H1 (cell line): ENCODE results near the gene H1-8. TPM values are rescaled to one million over a fixed set of nuclear protein-coding genes. Genes with fewer than 3 reads are reported as not detected.

Source experiments
- CTCF ChIA-PET: fragments of 300-600 bp; sonication (Branson Sonifier 250); formaldehyde crosslinking; loops from one replicate; lab custom pipeline; 2021; ENCODE audit not compliant: partially characterized antibody; lab: Charles Lee
- POLR2A ChIA-PET: fragments of 300-600 bp; sonication (Branson Sonifier 250); formaldehyde crosslinking; loops from one replicate; lab custom pipeline; 2021; ENCODE audit warnings: inconsistent platforms; ENCODE audit not compliant: partially characterized antibody; lab: Charles Lee
- DNase-seq, 2 experiments: peaks; one replicate each; pipeline versions ENCODE4 v3.0.0 to v3.0.0-alpha.2; 2010 to 2022; ENCODE audit warnings: low spot score in 2 of 2, low read depth in 1 of 2, mixed read lengths in 1 of 2
- FAIRE-seq: peaks from 2 replicates; lab custom pipeline; 2011; peaks lifted over from hg19 to GRCh38; lab: Jason Lieb, UNC
- H2AFZ ChIP-seq: 2 replicates; pipeline ENCODE4 v1.8.1; 2012; ENCODE audit warnings: low read length, inconsistent platforms
- H2AK5ac ChIP-seq: 2 replicates; pipeline ENCODE4 v1.6.1; 2013; ENCODE audit warnings: low read depth, low read length
- H2BK120ac ChIP-seq: replicated peaks from 2 replicates; pipeline ENCODE3; 2013; ENCODE audit warnings: low read depth, low read length, inconsistent platforms
- H2BK12ac ChIP-seq: 2 replicates; pipeline ENCODE4 v1.6.1; 2013; ENCODE audit warnings: low read depth, low read length
- H2BK15ac ChIP-seq: 2 replicates; pipeline ENCODE4 v1.6.1; 2013; ENCODE audit warnings: low read length
- H2BK20ac ChIP-seq: 2 replicates; pipeline ENCODE4 v1.6.1; 2013; ENCODE audit warnings: low read length
- H2BK5ac ChIP-seq: 2 replicates; pipeline ENCODE4 v1.6.1; 2013; ENCODE audit warnings: low read depth, low read length
- H3K14ac ChIP-seq: 2 replicates; pipeline ENCODE4 v1.6.1; 2013; ENCODE audit warnings: inconsistent platforms; ENCODE audit not compliant: insufficient read length
- H3K18ac ChIP-seq: 2 replicates; pipeline ENCODE4 v1.6.1; 2013; ENCODE audit warnings: low read length; ENCODE audit errors: extremely low read depth
- H3K23ac ChIP-seq: 2 replicates; pipeline ENCODE4 v1.6.1; 2013; ENCODE audit warnings: inconsistent platforms; ENCODE audit not compliant: insufficient read length
- H3K23me2 ChIP-seq: 2 replicates; pipeline ENCODE4 v1.6.1; 2013; ENCODE audit warnings: low read depth, low read length
- H3K27ac ChIP-seq: 2 replicates; pipeline ENCODE4 v1.6.1; 2011; ENCODE audit warnings: low read depth, low read length, inconsistent platforms
- H3K27me3 ChIP-seq, 4 experiments: replicated peaks in 1 of 4; 1 replicate in 1 of 4; 2 replicates in 3 of 4; pipeline versions ENCODE4 v1.6.1 to v1.8.1; 2011 to 2013; ENCODE audit warnings: low read length in 3 of 4, mild to moderate bottlenecking in 3 of 4, inconsistent platforms in 2 of 4, mixed read lengths in 2 of 4, moderate library complexity in 1 of 4; ENCODE audit not compliant: control insufficient read depth in 3 of 4, insufficient read depth in 3 of 4; ENCODE audit errors: extremely low read depth in 1 of 4
- H3K36me3 ChIP-seq, 4 experiments: 2 replicates each; pipeline versions ENCODE4 v1.6.1 to v1.8.1; 2011 to 2013; ENCODE audit warnings: mild to moderate bottlenecking in 4 of 4, low read length in 3 of 4, moderate library complexity in 2 of 4, control low read depth in 1 of 4, inconsistent platforms in 1 of 4; ENCODE audit not compliant: insufficient read depth in 4 of 4, control insufficient read depth in 2 of 4
- H3K4ac ChIP-seq: replicated peaks from 2 replicates; pipeline ENCODE3; 2013; ENCODE audit warnings: low read length, low read depth, mixed read lengths, inconsistent platforms; ENCODE audit not compliant: insufficient read length
- H3K4me1 ChIP-seq, 4 experiments: replicated peaks in 1 of 4; 1 replicate in 1 of 4; 2 replicates in 3 of 4; pipeline versions ENCODE4 v1.6.1 to v1.8.1; 2011 to 2013; ENCODE audit warnings: low read length in 3 of 4, inconsistent platforms in 2 of 4, mixed read lengths in 1 of 4; ENCODE audit not compliant: insufficient read depth in 4 of 4, control insufficient read depth in 3 of 4
- H3K4me2 ChIP-seq, 2 experiments: 2 replicates each; pipeline versions ENCODE4 v1.6.1 to v1.8.1; 2011 to 2013; ENCODE audit warnings: low read depth in 2 of 2, low read length in 2 of 2, control low read depth in 1 of 2, inconsistent platforms in 1 of 2, mild to moderate bottlenecking in 1 of 2; ENCODE audit not compliant: insufficient read depth in 1 of 2
- H3K4me3 ChIP-seq, 4 experiments: fragments of 200-600, 300-600 bp in 1 of 4; sonication (generic), shearing (Covaris generic), sonication (Bioruptor Twin) in 1 of 4; 2 replicates each; pipeline versions ENCODE4 v1.5.1 to v1.8.1; 2011 to 2016; ENCODE audit warnings: low read length in 4 of 4, low read depth in 3 of 4, control low read depth in 2 of 4, inconsistent platforms in 2 of 4, mild to moderate bottlenecking in 2 of 4, mixed read lengths in 1 of 4, moderate library complexity in 1 of 4; ENCODE audit not compliant: insufficient read depth in 2 of 4; ENCODE audit errors: extremely low read depth in 1 of 4
- H3K56ac ChIP-seq: replicated peaks from 2 replicates; pipeline ENCODE3; 2013; ENCODE audit warnings: low read depth, mild to moderate bottlenecking, mixed read lengths, low read length, inconsistent platforms; ENCODE audit not compliant: insufficient read length
- H3K79me1 ChIP-seq: 2 replicates; pipeline ENCODE4 v1.6.1; 2013; ENCODE audit warnings: low read depth, low read length, control low read depth
- H3K79me2 ChIP-seq, 2 experiments: 2 replicates each; pipeline versions ENCODE4 v1.6.1 to v1.8.1; 2012 to 2013; ENCODE audit warnings: low read length in 2 of 2, mild to moderate bottlenecking in 2 of 2, inconsistent platforms in 1 of 2; ENCODE audit not compliant: insufficient read depth in 2 of 2, control insufficient read depth in 1 of 2
- H3K9ac ChIP-seq, 4 experiments: replicated peaks in 1 of 4; 1 replicate in 1 of 4; 2 replicates in 3 of 4; pipeline versions ENCODE4 v1.6.1 to v1.8.1; 2011 to 2013; ENCODE audit warnings: low read depth in 3 of 4, low read length in 3 of 4, control low read depth in 2 of 4, mild to moderate bottlenecking in 2 of 4, moderate library complexity in 2 of 4, inconsistent platforms in 1 of 4; ENCODE audit errors: extremely low read depth in 1 of 4
- H3K9me3 ChIP-seq, 2 experiments: 2 replicates each; pipeline versions ENCODE4 v1.6.1 to v1.8.1; 2012 to 2013; ENCODE audit warnings: mild to moderate bottlenecking in 2 of 2, moderate library complexity in 2 of 2, control low read depth in 1 of 2, inconsistent platforms in 1 of 2, low read depth in 1 of 2, low read length in 1 of 2, mixed read lengths in 1 of 2; ENCODE audit not compliant: insufficient read depth in 2 of 2
- H4K20me1 ChIP-seq, 2 experiments: replicated peaks in 1 of 2; 2 replicates each; pipeline versions ENCODE3 to v1.8.1; 2011 to 2013; ENCODE audit warnings: inconsistent platforms in 2 of 2, low read length in 2 of 2, mild to moderate bottlenecking in 1 of 2; ENCODE audit not compliant: insufficient read depth in 2 of 2, control insufficient read depth in 1 of 2
- H4K5ac ChIP-seq: 2 replicates; pipeline ENCODE4 v1.6.1; 2013; ENCODE audit warnings: low read length, low read depth, mixed read lengths, inconsistent platforms; ENCODE audit not compliant: insufficient read length
- H4K8ac ChIP-seq: 2 replicates; pipeline ENCODE4 v1.8.0; 2013; ENCODE audit warnings: mild to moderate bottlenecking, moderate library complexity, low read length, inconsistent platforms; ENCODE audit not compliant: insufficient read depth; ENCODE audit errors: extremely low read depth
- H4K91ac ChIP-seq: replicated peaks from 2 replicates; pipeline ENCODE3; 2013; ENCODE audit warnings: low read length, mixed read lengths, inconsistent platforms; ENCODE audit not compliant: insufficient read length
- KDM1A ChIP-seq: fragments of 200-600, 300-600 bp; sonication (generic); IDR thresholded peaks from 2 replicates; pipeline ENCODE4 v1.7.1; 2016; ENCODE audit warnings: mild to moderate bottlenecking, low read length, borderline replicate concordance
- ZNF274 ChIP-seq: IDR thresholded peaks from 2 replicates; pipeline ENCODE4 v1.7.0; 2012; ENCODE audit warnings: low read length, borderline replicate concordance; ENCODE audit errors: extremely low read depth
- WGBS, 2 experiments: shearing (Covaris generic) in 1 of 2; methylation state at CpG; one replicate each; pipeline versions ENCODE4 v1.1.6 to v1.1.7; 2013 to 2015; ENCODE audit warnings: low lambda C conversion rate in 2 of 2, mixed read lengths in 2 of 2, inconsistent platforms in 1 of 2, low coverage in 1 of 2, missing lambda C conversion rate in 1 of 2; ENCODE audit not compliant: insufficient replicate concordance in 2 of 2, insufficient coverage in 1 of 2, insufficient read length in 1 of 2; ENCODE audit errors: extremely low coverage in 1 of 2, missing lambda C conversion rate in 1 of 2; 5-methylcytosine and 5-hydroxymethylcytosine counted together
- polyA plus RNA-seq, 7 experiments: library from polyadenylated mRNA; depleted of rRNA in 3 of 7; stranded (reverse) in 5 of 7; unstranded in 2 of 7; fragments of >200 nt in 5 of 7; fragments of 200-250 nt in 2 of 7; gene quantifications; 1 replicate in 5 of 7; 2 replicates in 1 of 7; 4 replicates in 1 of 7; pipeline versions ENCODE4 v1.2.1 to v1.2.3, GENCODE V29; 2011 to 2013; ENCODE audit warnings: missing spikeins in 2 of 7, mixed read lengths in 2 of 7
- total RNA-seq: library from RNA; stranded (reverse); fragmentation: NEBNext Ultra II Directional; extraction: Animal tissue kit (Norgen Biotek cat#: 25700); gene quantifications from 2 replicates; pipeline ENCODE4 v1.2.1, GENCODE V29; 2021

The H1-8 gene
- total and polyA plus RNA-seq, 2 of the 8 experiments (the other 6 are each of a cell fraction or from before 2014, with no cell fraction given): not detected

DNA sequence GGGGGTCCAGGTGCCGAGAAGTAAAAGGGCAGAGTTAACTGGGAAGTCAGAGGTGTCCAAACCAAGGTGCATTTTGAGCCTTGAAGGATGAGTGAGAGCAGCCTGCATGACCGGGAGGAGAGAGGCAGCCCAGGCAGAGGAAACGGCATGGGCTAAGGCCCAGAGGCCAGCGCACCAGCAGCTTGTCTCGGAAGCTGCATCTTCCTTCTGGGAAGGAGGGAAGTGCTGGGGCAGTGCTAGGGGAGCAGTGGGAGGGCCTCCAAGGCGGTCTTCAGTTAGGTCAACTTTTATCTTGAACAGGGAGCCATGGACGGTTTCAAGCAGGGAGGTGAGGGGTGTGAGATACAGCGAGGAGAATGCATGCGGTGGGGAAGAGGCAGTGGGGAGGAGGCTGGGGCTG is 1.0 kb downstream of the H1-8 start:
- Histone ChIP-seq H3K18ac (peak overlapping the region; percentile 62; the same call in 1 of the 2 replicates), H3K9ac (no peak overlapping the region), H4K8ac (peak overlapping the region; percentile 71; the same call in 1 of the 2 replicates), H3K56ac (no peak overlapping the region), H2BK120ac (no peak overlapping the region), H2BK12ac (no peak overlapping the region), H2AFZ (no peak overlapping the region), H2AK5ac (no peak overlapping the region), H4K5ac (no peak overlapping the region), H2BK20ac (no peak overlapping the region), H4K20me1 (no peaks in the 10 kb centered on the region), H3K36me3 (no peaks in the 10 kb centered on the region), H2BK5ac (no peak overlapping the region), H3K4me2 (no peak overlapping the region), H3K27me3 (no peaks in the 10 kb centered on the region), H3K4me3 (no peak overlapping the region), H3K79me2 (no peaks in the 10 kb centered on the region), H3K27ac (no peak overlapping the region), H3K4ac (no peak overlapping the region), H4K91ac (no peak overlapping the region), H3K23ac (no peak overlapping the region), H3K23me2 (no peaks in the 10 kb centered on the region), H2BK15ac (no peak overlapping the region; the same call in 1 of the 2 replicates), H3K4me1 (peaks cover 8 to 19% (median 10%) of the 10 kb centered on the region in 4 experiments), H3K79me1 (no peaks in the 10 kb centered on the region), H3K14ac (no peak overlapping the region), H3K9me3 (no peaks in the 10 kb centered on the region)
- 92% methylated on average over 9 of the region's 9 CpGs; no CpG with 5 or more reads in 1 of the 2 experiments for WGBS, 2 experiments
- CTCF ChIA-PET: interaction anchor here (0.8 to 1.7 kb wide), 6 partner anchors 10 to 158 kb away, joined by 3 to 5 read pairs (median 4); partner anchors contain the start of gene RHO
- DNase-seq (no peak), FAIRE-seq (no peak)
- POLR2A ChIA-PET: interaction anchor here (0.9 kb wide), 1 partner anchor 11 kb away, joined by 4 read pairs; no protein-coding TSS in a partner anchor
- TF ChIP-seq ZNF274 (no peak), KDM1A (no peak)
- TF ChIP-seq, all 59 proteins: peak for 0
